ENCODE results near the gene PIP5KL1. TPM values are rescaled to one million over a fixed set of nuclear protein-coding genes. Genes with fewer than 3 reads are reported as not detected.

Gene PIP5KL1
- total and polyA plus RNA-seq, 2 of the 8 experiments (the other 6 are each of a cell fraction or from before 2014, with no cell fraction given): 13.4 to 15.4 TPM

GRCh38 chr9:127917603-127918002 lies 13.0 kb downstream of the PIP5KL1 start:
- no peak overlapping the region for H4K5ac ChIP-seq (ENCODE audit: insufficient read length, low read depth, low read length)
- H3K4me3 ChIP-seq (ENCODE audit: extremely low read depth in 1 of 4, insufficient read depth in 2 of 4, low read depth in 3 of 4, low read length in 4 of 4): peak overlapping the region in 1 of 4 experiments; percentile 27; a peak in 1 of 8 replicates
- no peak overlapping the region for H2BK15ac ChIP-seq (ENCODE audit: low read length)
- no peak overlapping the region for H3K14ac ChIP-seq (ENCODE audit: insufficient read length)
- H3K56ac ChIP-seq (replicated peaks; ENCODE audit: insufficient read length, low read depth, low read length): no peak overlapping the region
- peak overlapping the region in 1 of 2 experiments; percentile 92; a peak in 1 of 4 replicates for H3K4me2 ChIP-seq (ENCODE audit: insufficient read depth in 1 of 2, low read depth in 2 of 2, low read length in 2 of 2)
- whole genome bisulfite sequencing, 2 experiments (ENCODE audit: extremely low coverage in 1 of 2, insufficient coverage in 1 of 2, insufficient read length in 1 of 2, insufficient replicate concordance in 2 of 2, low coverage in 1 of 2, low lambda C conversion rate in 2 of 2, missing lambda C conversion rate in 1 of 2): 89% methylated on average over 6 of the region's 6 CpGs; no CpG with 5 or more reads in 1 of the 2 experiments
- DNase-seq (ENCODE audit: low read depth in 1 of 2, low spot score in 2 of 2): no peak
- no peak overlapping the region for H3K18ac ChIP-seq (ENCODE audit: extremely low read depth, low read length)
- peaks cover 5% of the 10 kb centered on the region for H3K23me2 ChIP-seq (ENCODE audit: low read depth, low read length)
- H2BK120ac ChIP-seq (replicated peaks; ENCODE audit: low read depth, low read length): no peak overlapping the region
- no peak overlapping the region for H2AK5ac ChIP-seq (ENCODE audit: low read depth, low read length)
- peaks cover 0 to 3% of the 10 kb centered on the region in 2 experiments for H4K20me1 ChIP-seq (replicated peaks in 1 of 2; ENCODE audit: control insufficient read depth in 1 of 2, insufficient read depth in 2 of 2, low read length in 2 of 2)
- 0 out of 2 replicates have a peak overlapping the region, but pooled peaks have one; percentile 15 for H2BK5ac ChIP-seq (ENCODE audit: low read depth, low read length)
- H4K91ac ChIP-seq (replicated peaks; ENCODE audit: insufficient read length, low read length): no peak overlapping the region
- no peaks in the 10 kb centered on the region for H3K9me3 ChIP-seq (ENCODE audit: insufficient read depth in 2 of 2, low read depth in 1 of 2, low read length in 1 of 2)
- no peaks in the 10 kb centered on the region for H3K79me2 ChIP-seq (ENCODE audit: control insufficient read depth in 1 of 2, insufficient read depth in 2 of 2, low read length in 2 of 2)
- H2BK20ac ChIP-seq (ENCODE audit: low read length): no peak overlapping the region
- H4K8ac ChIP-seq (ENCODE audit: extremely low read depth, insufficient read depth, low read length): no peak overlapping the region
- no peak overlapping the region for H3K4ac ChIP-seq (replicated peaks; ENCODE audit: insufficient read length, low read depth, low read length)
- no peak overlapping the region for H3K23ac ChIP-seq (ENCODE audit: insufficient read length)
- FAIRE-seq: no peak
- no peak overlapping the region for H3K27ac ChIP-seq (ENCODE audit: low read depth, low read length)
- CTCF ChIA-PET (ENCODE audit: partially characterized antibody): interaction anchor here (0.6 to 6.7 kb wide), 15 partner anchors 9 to 182 kb away, joined by 3 to 114 read pairs (median 4); partner anchors contain the start of genes ST6GALNAC6 and TOR2A
- peaks cover 0 to 14% (median 10%) of the 10 kb centered on the region in 4 experiments; a peak in 5 of 7 replicates for H3K27me3 ChIP-seq (replicated peaks in 1 of 4; ENCODE audit: control insufficient read depth in 3 of 4, extremely low read depth in 1 of 4, insufficient read depth in 3 of 4, low read length in 3 of 4)
- H3K4me1 ChIP-seq (replicated peaks in 1 of 4; ENCODE audit: control insufficient read depth in 3 of 4, insufficient read depth in 4 of 4, low read length in 3 of 4): peaks cover 4 to 8% (median 7%) of the 10 kb centered on the region in 4 experiments
- no peak overlapping the region for H2BK12ac ChIP-seq (ENCODE audit: low read depth, low read length)
- no peaks in the 10 kb centered on the region for H3K79me1 ChIP-seq (ENCODE audit: low read depth, low read length)
- no peak overlapping the region for H2AFZ ChIP-seq (ENCODE audit: low read length)
- POLR2A ChIA-PET (ENCODE audit: partially characterized antibody): interaction anchor here (0.8 to 3.7 kb wide), 6 partner anchors 10 to 44 kb away, joined by 3 to 16 read pairs (median 5); partner anchors contain the start of gene ST6GALNAC6
- H3K9ac ChIP-seq (replicated peaks in 1 of 4; ENCODE audit: extremely low read depth in 1 of 4, low read depth in 3 of 4, low read length in 3 of 4): no peak overlapping the region
- H3K36me3 ChIP-seq (ENCODE audit: control insufficient read depth in 2 of 4, insufficient read depth in 4 of 4, low read length in 3 of 4): no peaks in the 10 kb centered on the region
- TF ChIP-seq HDAC2 (IDR thresholded peaks at IDR 0.05; ENCODE audit: borderline replicate concordance in 1 of 2, low read depth in 2 of 2, low read length in 2 of 2) (no peak), SIN3A (conservative IDR thresholded peaks at IDR 0.05 in 1 of 2, IDR thresholded peaks at IDR 0.05 in 1 of 2; ENCODE audit: low read depth in 1 of 2, low read length in 2 of 2) (no peak), YY1 (IDR thresholded peaks at IDR 0.05; ENCODE audit: low read depth, low read length) (no peak), SP2 (IDR thresholded peaks at IDR 0.05; ENCODE audit: low read length) (no peak), BACH1 (IDR thresholded peaks at IDR 0.05; ENCODE audit: low read length) (no peak), CHD2 (IDR thresholded peaks at IDR 0.05; ENCODE audit: low read length) (no peak)
